Activated T-cell treated with anti-CD3 and anti-CD28 coated beads, Interleukin-2, amount 50 U/mL, for 72 hours (primary cell): Measurements from ENCODE around the gene MMP20. TPM values are rescaled to one million over a fixed set of nuclear protein-coding genes. Genes with fewer than 3 reads are reported as not detected.

Experiments
- ATAC-seq, 2 donors: fragments of 150-1000 bp; cut with Tn5 transposase; replicated peaks in 1 of 2; 2 replicates each; pipeline ENCODE4 v1.10.0; 2021; ENCODE audit warnings: moderate library complexity in 2 of 2, mild to moderate bottlenecking in 1 of 2
- DNase-seq, 2 donors: peaks; one replicate each; pipeline ENCODE4 v3.0.0; 2021 to 2022; ENCODE audit warnings: mixed read lengths in 1 of 2
- H3K27ac Mint-ChIP-seq: one replicate; pipeline ENCODE4 v1.8.0; 2022; ENCODE audit warnings: mild to moderate bottlenecking, moderate library complexity, mixed read lengths
- H3K27me3 Mint-ChIP-seq: one replicate; pipeline ENCODE4 v1.8.0; 2022; ENCODE audit warnings: low read depth, mixed read lengths
- H3K36me3 Mint-ChIP-seq, 2 donors: one replicate each; pipeline ENCODE4 v1.8.0; 2022; ENCODE audit warnings: mixed read lengths in 2 of 2, mild to moderate bottlenecking in 1 of 2; ENCODE audit not compliant: insufficient read depth in 2 of 2
- H3K4me1 Mint-ChIP-seq: one replicate; pipeline ENCODE4 v1.8.0; 2022; ENCODE audit warnings: low read depth, mixed read lengths
- H3K4me3 Mint-ChIP-seq, 2 donors: one replicate each; pipeline ENCODE4 v1.8.0; 2022; ENCODE audit warnings: mild to moderate bottlenecking in 2 of 2, mixed read lengths in 2 of 2, moderate library complexity in 2 of 2
- H3K9me3 Mint-ChIP-seq, 2 donors: one replicate each; pipeline ENCODE4 v1.8.0; 2022; ENCODE audit warnings: mixed read lengths in 2 of 2
- total RNA-seq, 2 donors: library from RNA; stranded (reverse); gene quantifications; one replicate each; pipeline ENCODE4 v1.2.3, GENCODE V29; 2022

The MMP20 gene
- total RNA-seq, 2 donors from 2014 or later = not detected

DNA sequence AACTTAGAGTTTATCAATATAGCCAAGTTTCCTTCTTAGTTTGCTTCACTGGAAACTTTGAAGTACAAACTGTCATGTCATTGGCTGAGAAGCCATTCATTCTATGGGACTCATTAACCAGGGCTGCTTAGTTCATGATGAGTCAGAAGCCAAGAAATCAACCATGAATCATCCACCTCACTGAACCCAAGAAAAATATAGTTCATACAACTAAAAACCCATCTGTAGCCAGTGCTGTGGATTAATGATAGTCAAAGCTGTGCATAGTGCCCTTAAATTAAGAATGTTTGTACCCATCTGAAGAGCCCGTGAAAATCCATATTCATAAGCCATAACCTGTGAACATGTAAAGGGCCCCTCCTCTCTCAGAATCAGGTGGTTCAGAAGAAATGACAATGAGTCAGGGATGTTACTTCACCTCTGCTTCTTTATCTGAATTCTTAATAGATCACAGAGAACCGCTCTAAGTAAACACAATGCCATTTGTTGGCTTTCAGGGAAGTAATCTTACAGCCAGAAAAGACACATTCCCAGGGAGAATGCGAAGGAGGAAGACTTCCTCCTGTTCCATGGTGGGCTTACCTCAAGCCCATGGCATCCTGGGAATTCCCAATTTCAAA lies 25.4 kb downstream of the MMP20 start:
- Mint-ChIP-seq H3K4me1 (peaks cover 36% of the 10 kb centered on the region), H3K9me3 (no peaks in the 10 kb centered on the region), H3K36me3 (no peaks in the 10 kb centered on the region), H3K27me3 (no peaks in the 10 kb centered on the region), H3K4me3 (peak overlapping the region; percentile 29 to 74), H3K27ac (peak overlapping the region; percentile 85)
- ATAC-seq = peak; percentile 97
- DNase-seq = peak; percentile 30 to 35

DNA sequence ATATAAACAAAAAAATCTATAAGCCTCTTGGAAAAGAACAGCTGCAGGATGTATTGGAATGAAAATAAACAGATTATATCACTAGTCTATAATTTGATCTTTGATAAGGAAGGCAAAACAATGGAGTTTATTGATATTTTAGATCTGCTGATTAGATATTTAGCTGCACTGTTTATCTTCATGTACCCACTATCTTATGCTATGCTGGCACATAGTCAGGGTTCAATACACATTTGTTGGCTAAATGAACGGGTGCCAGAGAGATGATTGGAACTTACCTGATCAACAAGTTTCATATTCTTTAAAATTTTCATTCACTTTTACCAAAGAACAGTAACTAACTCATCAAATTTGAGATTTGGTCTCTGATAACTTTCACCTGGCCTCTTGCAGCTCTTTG lies 26.9 kb downstream of the MMP20 start:
- Mint-ChIP-seq H3K27ac (no peak overlapping the region), H3K36me3 (no peaks in the 10 kb centered on the region), H3K4me3 (no peak overlapping the region), H3K27me3 (no peaks in the 10 kb centered on the region), H3K9me3 (no peaks in the 10 kb centered on the region), H3K4me1 (peaks cover 36% of the 10 kb centered on the region)
- ATAC-seq (no peak), DNase-seq (no peak)

DNA sequence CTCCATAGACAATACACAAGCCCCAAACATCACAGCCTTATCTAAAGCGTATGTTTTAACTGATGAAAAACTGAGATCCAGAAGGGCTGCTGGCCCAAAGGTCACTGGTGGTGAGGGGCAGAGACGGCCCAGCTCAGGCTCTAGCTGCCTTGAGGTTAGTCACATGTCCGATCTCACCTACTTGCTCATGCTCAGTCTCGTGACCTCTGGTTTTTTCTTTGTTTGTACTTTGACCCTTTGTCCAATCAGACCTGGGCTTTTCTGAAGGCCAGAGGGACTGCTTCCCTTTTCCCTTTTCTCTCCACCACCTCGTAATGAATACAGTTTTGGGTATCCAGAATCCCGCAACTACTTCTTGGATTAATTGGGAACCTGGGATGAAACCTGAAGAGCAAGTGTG lies 28.6 kb downstream of the MMP20 start:
- Mint-ChIP-seq H3K27ac (no peak overlapping the region), H3K4me1 (peaks cover 48% of the 10 kb centered on the region), H3K9me3 (no peaks in the 10 kb centered on the region), H3K36me3 (no peaks in the 10 kb centered on the region), H3K27me3 (no peaks in the 10 kb centered on the region), H3K4me3 (no peak overlapping the region)
- DNase-seq = no peak
- ATAC-seq = no peak

DNA sequence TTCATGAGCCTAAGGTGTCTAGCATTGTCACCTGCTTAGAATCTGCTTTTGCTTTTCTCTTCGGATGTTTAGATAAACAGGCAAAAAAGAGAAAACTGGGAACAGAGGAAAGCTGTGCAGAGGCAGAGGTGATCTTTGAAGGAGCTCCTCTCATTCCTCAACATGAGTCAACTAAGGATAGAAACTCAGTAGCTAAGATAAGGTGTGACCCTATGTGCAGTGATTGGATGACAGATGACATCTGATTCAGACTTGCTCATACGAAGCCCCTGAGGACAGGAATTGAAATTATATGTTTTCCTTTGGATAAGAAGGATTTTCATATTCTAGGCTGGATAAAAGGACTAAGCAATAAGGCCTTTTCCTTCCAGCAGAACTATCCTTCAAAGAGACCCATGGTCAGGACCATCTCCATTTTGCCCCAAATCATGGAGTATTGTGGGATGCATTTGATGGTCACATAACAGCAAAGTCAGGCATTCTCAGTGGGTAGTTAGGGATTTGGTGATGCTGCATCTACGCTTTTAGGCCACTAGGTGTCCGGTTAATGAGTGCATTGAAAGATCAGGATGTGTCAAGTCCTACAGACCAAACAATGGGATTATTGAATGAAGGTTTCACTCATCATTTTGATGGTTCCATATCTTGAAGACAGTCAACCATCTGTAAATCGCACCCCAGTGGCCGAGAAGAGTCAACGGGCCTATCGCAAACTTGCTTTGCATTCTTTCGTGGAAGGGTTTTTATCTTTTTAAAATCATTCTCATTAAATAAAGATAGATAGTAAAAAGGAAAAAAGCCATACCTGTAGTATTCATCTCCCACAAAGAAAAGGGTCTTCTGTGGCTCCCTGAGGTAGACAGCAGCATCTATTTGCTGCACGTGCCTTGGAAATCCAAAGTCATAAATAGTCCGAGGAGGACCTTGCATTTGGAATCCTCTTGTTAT lies 32.2 kb downstream of the MMP20 start:
- H3K4me1 Mint-ChIP-seq = peaks cover 44% of the 10 kb centered on the region
- peaks cover 0 to 2% of the 10 kb centered on the region in 2 donors for H3K9me3 Mint-ChIP-seq
- H3K36me3 Mint-ChIP-seq = peaks cover 3% of the 10 kb centered on the region in 2 donors
- H3K27me3 Mint-ChIP-seq = no peaks in the 10 kb centered on the region
- no peak overlapping the region for H3K27ac Mint-ChIP-seq
- peak; percentile 35 to 52 for ATAC-seq
- no peak for DNase-seq
- H3K4me3 Mint-ChIP-seq = no peak overlapping the region

DNA sequence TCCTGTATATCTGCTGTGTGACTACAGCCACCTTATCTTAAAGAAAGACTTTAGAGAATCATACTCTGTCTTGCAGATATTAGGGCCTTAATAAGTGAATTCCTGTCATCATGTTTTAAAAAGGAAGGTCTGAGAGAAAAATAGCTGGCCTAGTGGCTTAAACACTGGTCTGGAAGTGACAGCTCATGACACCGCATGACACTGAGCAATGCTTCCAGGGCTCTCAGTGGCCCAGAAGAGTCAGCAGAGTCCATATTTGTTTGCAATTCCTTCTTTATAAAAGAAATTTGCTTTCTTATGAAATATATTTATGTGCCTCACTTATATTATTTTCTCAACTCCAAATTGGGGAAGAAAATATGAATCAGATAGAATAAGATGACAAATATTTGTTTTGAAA lies 33.0 kb downstream of the MMP20 start:
- H3K4me1 Mint-ChIP-seq = peaks cover 41% of the 10 kb centered on the region
- peaks cover under 1 to 2% of the 10 kb centered on the region in 2 donors for H3K9me3 Mint-ChIP-seq
- H3K4me3 Mint-ChIP-seq = no peak overlapping the region

DNA sequence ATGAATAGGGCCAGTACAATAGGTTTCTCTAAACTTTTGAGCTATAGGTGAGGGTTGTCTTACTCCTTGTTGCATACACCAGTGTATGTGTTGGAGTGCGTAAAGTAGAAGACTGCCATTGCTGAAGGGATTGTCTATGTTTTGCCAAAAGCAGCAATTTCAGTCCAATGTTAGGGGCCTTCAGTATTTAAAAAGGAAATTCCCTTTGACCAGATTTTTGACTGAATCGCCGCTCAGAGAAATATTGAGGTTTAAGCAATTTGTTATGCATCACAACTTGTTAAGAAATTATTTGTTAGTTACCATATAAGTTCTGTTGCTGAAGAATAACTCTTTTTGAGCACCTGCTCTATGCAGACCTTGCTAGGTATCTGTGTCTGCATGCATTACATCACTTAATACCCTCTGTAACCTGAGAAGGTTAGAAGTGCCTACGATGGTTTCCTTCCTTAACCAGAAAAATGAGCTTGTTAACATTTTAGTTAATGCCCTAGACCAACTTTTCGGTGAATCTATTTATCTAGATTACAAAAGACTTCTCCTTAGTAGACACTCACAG lies 33.9 kb downstream of the MMP20 start:
- Mint-ChIP-seq H3K27ac (no peak overlapping the region), H3K4me1 (peaks cover 36% of the 10 kb centered on the region), H3K36me3 (peaks cover 5 to 8% of the 10 kb centered on the region in 2 donors), H3K4me3 (no peak overlapping the region), H3K9me3 (peaks cover 2 to 3% of the 10 kb centered on the region in 2 donors), H3K27me3 (no peaks in the 10 kb centered on the region)
- no peak for ATAC-seq
- DNase-seq = no peak

More for the DNA sequence above, 33.0 kb downstream of the MMP20 start:
- DNase-seq (no peak), ATAC-seq (no peak)
- Mint-ChIP-seq H3K36me3 (peaks cover 4 to 5% of the 10 kb centered on the region in 2 donors), H3K27me3 (no peaks in the 10 kb centered on the region), H3K27ac (no peak overlapping the region)

DNA sequence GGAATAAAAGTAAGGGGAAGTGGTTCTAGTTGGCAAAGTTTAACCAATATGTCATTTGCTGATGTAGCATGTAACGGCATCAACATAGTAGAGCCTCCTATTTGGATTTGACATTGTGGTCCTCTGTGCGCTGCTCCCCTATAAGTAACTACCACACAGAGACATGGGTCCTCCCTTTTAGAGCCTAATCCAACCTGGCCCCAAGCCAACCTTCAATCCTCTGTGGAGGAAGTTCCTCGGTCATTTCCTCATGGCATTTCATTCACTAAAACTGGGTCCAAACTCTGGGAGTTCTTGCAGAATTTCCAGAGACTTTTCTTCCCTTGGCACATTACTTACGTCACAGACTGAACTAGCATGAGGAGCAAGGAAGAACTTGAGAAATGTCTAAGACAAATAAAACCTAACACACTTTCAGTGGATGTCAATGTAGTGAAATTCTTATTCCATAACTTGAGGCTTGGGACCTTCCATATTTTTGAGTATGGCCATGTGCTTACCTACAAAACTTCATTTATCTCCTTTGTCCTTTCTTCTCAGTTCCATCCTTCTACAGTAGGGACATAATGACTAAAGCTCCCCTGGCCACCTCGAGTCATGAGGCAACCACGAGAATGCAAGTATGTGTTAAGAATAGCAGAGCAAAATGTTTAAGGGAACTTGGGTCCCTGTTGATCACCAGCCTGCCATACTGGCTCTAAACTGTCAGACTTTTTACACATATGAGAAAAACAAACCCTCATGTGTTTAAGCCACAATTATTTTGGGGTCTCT lies 34.7 kb downstream of the MMP20 start:
- Mint-ChIP-seq H3K4me1 (peaks cover 36% of the 10 kb centered on the region), H3K36me3 (peaks cover 5 to 8% of the 10 kb centered on the region in 2 donors), H3K9me3 (peaks cover 2 to 3% of the 10 kb centered on the region in 2 donors), H3K27ac (peak overlapping the region; percentile 24), H3K27me3 (no peaks in the 10 kb centered on the region), H3K4me3 (peak overlapping the region in 1 of 2 donors; percentile 20)
- ATAC-seq (peak; percentile 72 to 81), DNase-seq (peak in 1 of 2 donors; percentile 46)

DNA sequence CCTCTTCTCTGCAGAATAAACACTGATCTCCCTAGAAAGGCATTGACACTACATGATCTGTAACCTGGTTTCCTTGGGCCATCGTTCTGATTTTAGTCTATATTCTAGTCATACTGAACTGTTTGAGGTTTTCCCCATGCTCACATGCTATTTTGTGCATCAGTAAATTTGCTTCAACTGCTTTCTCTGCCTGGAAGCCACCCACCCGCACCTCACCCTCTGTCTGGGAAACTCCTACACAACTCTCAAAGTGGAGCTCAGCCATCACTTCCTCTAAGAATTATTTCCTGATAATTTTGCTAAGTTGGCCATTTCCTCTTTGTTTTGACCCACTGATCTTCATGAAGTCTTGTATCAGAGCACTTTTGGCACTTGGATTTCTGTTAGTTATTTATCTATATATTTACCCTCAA lies 36.1 kb downstream of the MMP20 start:
- DNase-seq (peak; percentile 51 to 61), ATAC-seq (peak; percentile 75 to 86)

DNA sequence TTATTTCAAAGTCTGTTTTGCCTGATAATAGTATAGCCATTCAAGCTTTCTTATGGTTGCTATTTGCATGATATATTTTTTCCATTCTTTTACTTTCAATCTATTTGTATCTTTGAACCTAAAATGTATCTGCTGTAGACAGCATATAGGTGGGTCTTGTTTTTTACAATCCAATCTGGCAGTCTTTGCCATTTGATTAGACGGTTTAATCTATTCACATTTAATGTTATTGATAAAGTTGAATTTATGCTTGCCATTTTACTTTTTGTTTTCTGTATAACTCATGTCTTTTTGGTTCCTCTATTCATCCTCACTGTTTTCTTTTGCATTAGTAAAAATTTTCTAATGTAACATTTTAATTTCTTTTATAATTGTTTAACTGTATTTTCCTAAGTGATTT lies 37.4 kb downstream of the MMP20 start:
- no peak for ATAC-seq
- no peak for DNase-seq
- H3K4me3 Mint-ChIP-seq = no peak overlapping the region
- no peak overlapping the region for H3K27ac Mint-ChIP-seq
- H3K9me3 Mint-ChIP-seq = peaks cover 2 to 3% of the 10 kb centered on the region in 2 donors
- H3K4me1 Mint-ChIP-seq = peaks cover 36% of the 10 kb centered on the region
- no peaks in the 10 kb centered on the region for H3K27me3 Mint-ChIP-seq
- H3K36me3 Mint-ChIP-seq = peaks cover 5 to 8% of the 10 kb centered on the region in 2 donors

More for the DNA sequence above, 36.1 kb downstream of the MMP20 start:
- Mint-ChIP-seq H3K4me3 (peak overlapping the region; percentile 16 to 74), H3K4me1 (peaks cover 36% of the 10 kb centered on the region), H3K9me3 (peaks cover 2 to 3% of the 10 kb centered on the region in 2 donors), H3K27ac (peak overlapping the region; percentile 74), H3K36me3 (peaks cover 5 to 8% of the 10 kb centered on the region in 2 donors), H3K27me3 (no peaks in the 10 kb centered on the region)

DNA sequence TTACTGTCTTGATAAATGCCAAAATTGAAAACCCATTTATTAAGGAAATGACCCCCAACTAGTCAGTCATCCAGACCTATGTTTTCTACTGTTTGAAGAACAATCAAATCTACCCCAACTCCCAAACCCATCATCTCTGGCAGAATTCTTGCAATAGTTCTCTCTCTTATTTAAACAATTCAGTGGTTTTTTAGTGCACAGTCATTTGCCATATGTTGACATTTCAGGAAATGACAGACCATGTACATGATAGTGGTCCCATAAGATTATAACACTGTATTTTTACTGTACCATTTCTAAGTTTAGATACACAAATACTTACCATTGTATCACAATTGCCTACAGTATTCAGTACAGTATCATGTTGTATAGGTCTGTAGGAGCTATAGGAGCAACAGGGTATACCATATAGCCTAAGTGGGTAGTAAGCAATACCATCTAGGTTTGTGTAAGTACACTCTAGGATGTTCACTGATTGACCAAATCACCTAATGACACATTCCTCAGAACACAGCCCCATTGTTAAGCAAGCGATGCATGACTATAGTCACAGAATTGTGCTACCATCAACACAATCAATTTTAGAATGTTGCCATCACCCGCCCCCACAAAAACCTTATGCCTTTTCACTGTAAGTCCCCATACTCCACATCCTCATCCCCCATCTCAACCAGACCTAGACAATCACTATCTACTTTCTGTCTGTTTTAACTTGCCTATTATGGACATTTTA lies 41.8 kb downstream of the MMP20 start:
- H3K27ac Mint-ChIP-seq = no peak overlapping the region
- no peak overlapping the region for H3K4me3 Mint-ChIP-seq
- peaks cover 1 to 2% of the 10 kb centered on the region in 2 donors for H3K9me3 Mint-ChIP-seq
- peaks cover 11% of the 10 kb centered on the region for H3K4me1 Mint-ChIP-seq
- DNase-seq = no peak
- peak in 1 of 2 donors; percentile 54 for ATAC-seq
- peaks cover 3 to 5% of the 10 kb centered on the region in 2 donors for H3K36me3 Mint-ChIP-seq
- H3K27me3 Mint-ChIP-seq = no peaks in the 10 kb centered on the region

DNA sequence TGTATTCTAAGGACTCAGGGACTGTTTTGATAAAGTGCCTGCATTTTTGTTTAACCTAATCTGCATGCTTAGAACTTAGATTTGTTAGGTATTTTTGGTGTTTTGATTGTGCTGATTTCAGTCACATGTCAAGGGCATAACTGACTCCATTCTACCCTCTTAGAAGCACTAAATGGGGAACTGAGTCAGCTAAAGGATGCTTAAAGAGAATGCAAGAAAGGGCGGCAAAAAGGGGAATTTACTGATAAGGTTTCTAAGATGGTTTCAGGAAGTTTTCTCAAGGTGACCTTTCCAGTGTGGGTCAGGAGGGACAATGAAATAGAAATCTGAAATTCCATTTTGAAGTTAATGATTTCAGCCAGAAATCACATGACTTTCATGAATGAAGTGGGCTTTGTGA lies 43.0 kb downstream of the MMP20 start:
- H3K27ac Mint-ChIP-seq = no peak overlapping the region
- no peak for ATAC-seq
- H3K9me3 Mint-ChIP-seq = peaks cover under 1 to 1% of the 10 kb centered on the region in 2 donors
- no peaks in the 10 kb centered on the region for H3K27me3 Mint-ChIP-seq
- DNase-seq = no peak
- no peak overlapping the region for H3K4me3 Mint-ChIP-seq
- peaks cover 2 to 3% of the 10 kb centered on the region in 2 donors for H3K36me3 Mint-ChIP-seq
- peaks cover 18% of the 10 kb centered on the region for H3K4me1 Mint-ChIP-seq

DNA sequence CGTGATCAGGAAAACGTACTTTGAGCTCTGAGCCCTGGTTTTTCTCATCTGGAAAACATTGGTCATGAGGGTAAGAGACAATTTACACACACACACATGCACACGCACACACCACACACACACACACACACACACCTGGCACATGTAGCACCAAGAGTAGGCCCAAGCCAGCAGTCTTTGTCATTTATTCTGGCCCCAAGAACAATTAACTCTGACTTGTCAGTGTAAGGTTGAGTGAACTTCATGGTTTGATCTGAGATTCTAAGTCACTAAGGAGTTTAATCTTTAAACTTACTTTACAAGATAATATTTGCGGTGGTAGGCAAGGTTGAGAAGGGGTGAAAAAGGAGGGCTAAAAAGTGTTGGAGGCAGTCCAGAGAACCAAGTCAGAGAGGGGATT lies 44.1 kb downstream of the MMP20 start:
- no peaks in the 10 kb centered on the region for H3K36me3 Mint-ChIP-seq
- no peak overlapping the region for H3K27ac Mint-ChIP-seq
- no peak overlapping the region for H3K4me3 Mint-ChIP-seq
- ATAC-seq (no peak), DNase-seq (no peak)
- peaks cover 29% of the 10 kb centered on the region for H3K4me1 Mint-ChIP-seq
- H3K9me3 Mint-ChIP-seq = no peaks in the 10 kb centered on the region
- no peaks in the 10 kb centered on the region for H3K27me3 Mint-ChIP-seq
